ENCODE results near the gene TNNI2. TPM values are rescaled to one million over a fixed set of nuclear protein-coding genes. Genes with fewer than 3 reads are reported as not detected.

The TNNI2 gene
- total and polyA plus RNA-seq, 2 donors (not counting 3 experiments of a cell fraction or from before 2014, with no cell fraction given): not detected

- intact Hi-C loops (cut with micrococcal nuclease) (no loop called here), dilution Hi-C loops (cut with MboI; ENCODE audit: extremely low pct_ligation_motif_present, low sequenced_read_pairs) (no loop called here)
- H3K9me3 ChIP-seq (replicated peaks; ENCODE audit: control insufficient read depth, insufficient read depth, low read length): no peaks in the 10 kb centered on the region
- H3K4me1 ChIP-seq (ENCODE audit: control insufficient read depth, extremely low read depth, insufficient read depth, low read length): no peaks in the 10 kb centered on the region
- no peak overlapping the region for H3K9ac ChIP-seq (replicated peaks; ENCODE audit: extremely low read depth, insufficient read depth, low read length)
- H3K36me3 ChIP-seq (ENCODE audit: control insufficient read depth in 2 of 2, extremely low read depth in 1 of 2, insufficient read depth in 2 of 2, low read length in 2 of 2): no peaks in the 10 kb centered on the region
- no peaks in the 10 kb centered on the region for H3K79me2 ChIP-seq (ENCODE audit: control insufficient read depth, insufficient read depth, low read length)
- H2AFZ ChIP-seq (ENCODE audit: low read depth, low read length): no peak overlapping the region
- no peaks in the 10 kb centered on the region for H3K9me1 ChIP-seq (replicated peaks; ENCODE audit: control insufficient read depth, extremely low read depth, insufficient read depth, low read length)
- H4K20me1 ChIP-seq (replicated peaks; ENCODE audit: control insufficient read depth, extremely low read depth, insufficient read depth, low read length): no peaks in the 10 kb centered on the region
- H3K27ac ChIP-seq (ENCODE audit: insufficient read depth, low read depth, low read length): no peak overlapping the region
- peaks cover 0 to 3% of the 10 kb centered on the region in 2 experiments for H3K27me3 ChIP-seq (ENCODE audit: control insufficient read depth in 2 of 2, insufficient read depth in 2 of 2, low read length in 2 of 2)
- DNase-seq (ENCODE audit: low read depth, low spot score): no peak
- BruUV-seq (replicated peaks): no TSS peak
- POLR2A ChIA-PET: no interaction called here
- H3K4me2 ChIP-seq (ENCODE audit: insufficient read depth, low read length): no peak overlapping the region
- H3K4me3 ChIP-seq (replicated peaks in 1 of 3; ENCODE audit: insufficient read depth in 1 of 3, low read depth in 1 of 3, low read length in 3 of 3): no peak overlapping the region
- TF ChIP-seq GATA2 (IDR thresholded peaks at IDR 0.05; ENCODE audit: insufficient read depth, insufficient read length, low read depth, low read length) (no peak), POLR2AphosphoS5 (IDR thresholded peaks at IDR 0.05; ENCODE audit: insufficient read depth, low read depth, low read length) (no peak), MAX (IDR thresholded peaks at IDR 0.05; ENCODE audit: insufficient read depth, insufficient read length) (no peak), EZH2 (IDR thresholded peaks at IDR 0.05; ENCODE audit: borderline replicate concordance, low read depth, low read length, severe bottlenecking) (no peak), JUN (IDR thresholded peaks at IDR 0.05; ENCODE audit: borderline replicate concordance, insufficient read depth, insufficient read length, low read depth) (no peak), CTCF (IDR thresholded peaks at IDR 0.05; ENCODE audit: extremely low read depth in 1 of 2, insufficient read depth in 1 of 2, low read depth in 1 of 2, low read length in 2 of 2) (no peak), FOS (IDR thresholded peaks at IDR 0.05; ENCODE audit: borderline replicate concordance, insufficient read depth, low read length) (no peak)
- no peak for FAIRE-seq
- CTCF ChIA-PET: interaction anchor here (1.1 to 3.2 kb wide), 4 partner anchors 13 to 281 kb away, joined by 3 to 11 read pairs (median 6); no protein-coding TSS in a partner anchor
Observed at GRCh38 chr11:1869427-1870325, 30.9 kb downstream of the TNNI2 start.
